Measurements from ENCODE around the gene AMY1B. TPM values are rescaled to one million over a fixed set of nuclear protein-coding genes. Genes with fewer than 3 reads are reported as not detected.
"Not testable (repeated sequence)": the region's sequence is repeated elsewhere in the genome, so short reads cannot be mapped to it uniquely, and the experiment has no call there.

The AMY1B gene
- not detected in 2 replicates for total RNA-seq (2021)
- not detected for Bru-seq, nascent RNA
- BruChase-seq, experiment 1, labeled RNA remaining after a 2-hour chase = not detected
- not detected for BruChase-seq, experiment 2, labeled RNA remaining after a 6-hour chase
- long read RNA-seq = 0 reads

DNA sequence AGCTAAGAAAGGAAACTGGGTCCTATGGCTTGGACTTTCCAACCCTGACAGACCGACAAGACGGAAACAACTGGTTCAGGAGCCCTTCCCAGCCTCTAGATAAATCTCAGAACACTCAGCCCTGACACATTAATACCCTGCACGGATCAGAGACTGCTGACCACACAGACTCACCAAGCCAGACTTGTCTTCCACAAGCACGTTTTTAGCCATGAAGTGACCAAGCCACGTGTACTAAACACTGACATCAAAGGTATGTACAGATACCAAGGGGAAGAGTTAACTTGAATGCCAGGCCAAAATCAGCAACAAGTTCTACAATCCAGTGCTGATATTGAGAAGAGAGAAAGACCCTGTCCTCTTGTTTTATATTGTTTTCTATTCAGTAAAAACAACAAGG, at the start of gene AMY1B:
Gene AMY1B (minus strand): TSS at position 101 of the 400 bp plus-strand sequence. CDS start 571 bp downstream, outside the sequence.
- H3K9me3 ChIP-seq (ENCODE audit: low read depth, low read length, poor library complexity, severe bottlenecking); H3K27me3 ChIP-seq (replicated peaks; ENCODE audit: insufficient read depth, low read depth, low read length, poor library complexity); intact Hi-C loops (cut with micrococcal nuclease; ENCODE audit: unreplicated experiment); H3K4me1 ChIP-seq (ENCODE audit: insufficient read depth, low read length, poor library complexity, severe bottlenecking); POLR2A ChIA-PET (ENCODE audit: low non-redundant PET); BruUV-seq (replicated peaks); CTCF ChIA-PET; H3K4me3 ChIP-seq (ENCODE audit: low read depth, low read length, poor library complexity, severe bottlenecking); H3K27ac ChIP-seq (ENCODE audit: low read depth, low read length, poor library complexity, severe bottlenecking); H3K36me3 ChIP-seq (ENCODE audit: insufficient read depth, low read length, poor library complexity, severe bottlenecking); DNase-seq (ENCODE audit: low spot score): not testable (repeated sequence)

DNA sequence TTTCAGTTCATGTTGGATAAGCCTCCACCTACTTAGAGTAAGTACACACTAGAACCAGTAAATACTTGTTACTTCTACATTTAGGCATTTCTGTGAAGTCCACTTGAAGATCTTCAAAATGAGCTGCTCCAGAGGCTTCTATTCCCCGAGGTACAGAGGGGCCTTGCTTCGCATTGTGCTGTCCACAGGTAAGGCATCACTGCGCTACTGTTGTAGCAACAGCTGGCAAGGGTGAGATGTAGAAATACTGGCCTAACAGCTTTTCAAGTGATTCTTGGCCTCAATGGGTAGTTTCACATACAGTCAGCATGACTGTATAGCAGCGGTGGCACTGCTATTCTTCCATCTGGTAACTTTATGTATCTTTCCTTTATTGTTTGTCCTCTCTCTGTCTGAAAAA, 49.0 kb upstream of the AMY1B start:
- not testable (repeated sequence) for H3K4me1 ChIP-seq (ENCODE audit: insufficient read depth, low read length, poor library complexity, severe bottlenecking)

DNA sequence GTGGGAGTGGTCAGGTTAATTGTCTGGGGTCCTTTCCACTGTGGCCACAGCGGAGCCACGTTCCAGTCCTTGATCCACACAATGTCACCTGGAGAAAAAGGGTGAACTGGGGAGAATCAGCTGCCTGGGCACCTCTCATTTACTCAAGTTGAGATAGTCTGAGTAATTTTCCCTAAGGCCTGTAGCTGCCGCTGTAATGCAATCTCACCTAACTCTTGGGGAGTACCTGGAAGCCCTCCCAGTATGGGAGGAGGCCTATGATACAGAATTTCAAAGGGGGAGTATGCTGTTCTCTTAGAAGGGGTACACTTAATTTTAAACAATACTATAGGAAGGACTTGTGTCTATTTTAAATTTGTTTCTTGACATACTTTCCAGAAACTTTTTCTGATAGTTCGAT, 48.4 kb upstream of the AMY1B start:
- H3K9me3 ChIP-seq (ENCODE audit: low read depth, low read length, poor library complexity, severe bottlenecking); H3K27me3 ChIP-seq (replicated peaks; ENCODE audit: insufficient read depth, low read depth, low read length, poor library complexity); H3K27ac ChIP-seq (ENCODE audit: low read depth, low read length, poor library complexity, severe bottlenecking); DNase-seq (ENCODE audit: low spot score); CTCF ChIA-PET; BruUV-seq (replicated peaks); H3K4me1 ChIP-seq (ENCODE audit: insufficient read depth, low read length, poor library complexity, severe bottlenecking); intact Hi-C loops (cut with micrococcal nuclease; ENCODE audit: unreplicated experiment); POLR2A ChIA-PET (ENCODE audit: low non-redundant PET); H3K36me3 ChIP-seq (ENCODE audit: insufficient read depth, low read length, poor library complexity, severe bottlenecking); H3K4me3 ChIP-seq (ENCODE audit: low read depth, low read length, poor library complexity, severe bottlenecking): not testable (repeated sequence)

More for the DNA sequence above, 49.0 kb upstream of the AMY1B start:
- DNase-seq (ENCODE audit: low spot score); BruUV-seq (replicated peaks); POLR2A ChIA-PET (ENCODE audit: low non-redundant PET); CTCF ChIA-PET; H3K27me3 ChIP-seq (replicated peaks; ENCODE audit: insufficient read depth, low read depth, low read length, poor library complexity); intact Hi-C loops (cut with micrococcal nuclease; ENCODE audit: unreplicated experiment); H3K4me3 ChIP-seq (ENCODE audit: low read depth, low read length, poor library complexity, severe bottlenecking); H3K27ac ChIP-seq (ENCODE audit: low read depth, low read length, poor library complexity, severe bottlenecking); H3K36me3 ChIP-seq (ENCODE audit: insufficient read depth, low read length, poor library complexity, severe bottlenecking); H3K9me3 ChIP-seq (ENCODE audit: low read depth, low read length, poor library complexity, severe bottlenecking): not testable (repeated sequence)

DNA sequence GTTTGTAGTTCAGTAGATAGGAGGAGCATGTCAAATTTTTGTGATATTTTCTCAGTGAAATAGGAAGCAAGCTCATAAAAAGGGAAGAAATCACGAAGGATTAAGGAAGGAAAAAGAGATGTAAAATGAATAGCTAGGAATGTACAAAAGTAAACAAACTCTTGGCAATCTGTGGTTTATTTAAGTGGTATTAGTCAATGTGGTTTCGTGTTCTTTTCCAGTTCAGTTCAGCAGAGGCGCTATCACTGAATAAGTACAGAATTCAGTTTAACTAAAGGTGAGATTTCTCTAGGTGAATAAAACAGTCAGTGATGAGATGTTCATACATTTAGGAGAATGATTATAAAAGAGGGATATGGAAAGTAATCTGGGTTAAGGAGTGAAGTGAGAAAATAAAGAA, 42.0 kb upstream of the AMY1B start:
- H3K27me3 ChIP-seq (replicated peaks; ENCODE audit: insufficient read depth, low read depth, low read length, poor library complexity); H3K9me3 ChIP-seq (ENCODE audit: low read depth, low read length, poor library complexity, severe bottlenecking); DNase-seq (ENCODE audit: low spot score); intact Hi-C loops (cut with micrococcal nuclease; ENCODE audit: unreplicated experiment); H3K36me3 ChIP-seq (ENCODE audit: insufficient read depth, low read length, poor library complexity, severe bottlenecking); POLR2A ChIA-PET (ENCODE audit: low non-redundant PET); BruUV-seq (replicated peaks); H3K27ac ChIP-seq (ENCODE audit: low read depth, low read length, poor library complexity, severe bottlenecking); CTCF ChIA-PET; H3K4me1 ChIP-seq (ENCODE audit: insufficient read depth, low read length, poor library complexity, severe bottlenecking); H3K4me3 ChIP-seq (ENCODE audit: low read depth, low read length, poor library complexity, severe bottlenecking): not testable (repeated sequence)

DNA sequence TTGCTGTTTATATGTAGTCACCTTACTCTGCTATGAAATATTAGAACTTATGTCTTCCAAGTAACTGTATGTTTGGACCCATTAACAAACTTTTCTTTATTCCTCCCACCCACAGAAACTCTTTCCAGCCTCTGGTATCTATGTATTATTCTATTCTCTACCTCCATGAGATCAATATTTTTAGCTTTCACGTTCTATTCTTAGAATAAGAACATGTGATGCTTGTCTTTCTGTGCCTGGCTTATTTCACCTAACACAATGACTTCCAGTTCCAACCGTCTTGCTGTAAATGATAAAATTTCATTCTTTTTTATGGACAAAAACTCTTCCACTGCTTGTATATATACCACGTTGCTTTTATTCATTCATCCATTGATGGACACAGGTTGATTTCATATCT, 39.3 kb upstream of the AMY1B start:
- BruUV-seq (replicated peaks); H3K27ac ChIP-seq (ENCODE audit: low read depth, low read length, poor library complexity, severe bottlenecking); H3K4me3 ChIP-seq (ENCODE audit: low read depth, low read length, poor library complexity, severe bottlenecking); H3K4me1 ChIP-seq (ENCODE audit: insufficient read depth, low read length, poor library complexity, severe bottlenecking); H3K36me3 ChIP-seq (ENCODE audit: insufficient read depth, low read length, poor library complexity, severe bottlenecking); DNase-seq (ENCODE audit: low spot score); H3K9me3 ChIP-seq (ENCODE audit: low read depth, low read length, poor library complexity, severe bottlenecking); POLR2A ChIA-PET (ENCODE audit: low non-redundant PET); intact Hi-C loops (cut with micrococcal nuclease; ENCODE audit: unreplicated experiment); H3K27me3 ChIP-seq (replicated peaks; ENCODE audit: insufficient read depth, low read depth, low read length, poor library complexity); CTCF ChIA-PET: not testable (repeated sequence)

DNA sequence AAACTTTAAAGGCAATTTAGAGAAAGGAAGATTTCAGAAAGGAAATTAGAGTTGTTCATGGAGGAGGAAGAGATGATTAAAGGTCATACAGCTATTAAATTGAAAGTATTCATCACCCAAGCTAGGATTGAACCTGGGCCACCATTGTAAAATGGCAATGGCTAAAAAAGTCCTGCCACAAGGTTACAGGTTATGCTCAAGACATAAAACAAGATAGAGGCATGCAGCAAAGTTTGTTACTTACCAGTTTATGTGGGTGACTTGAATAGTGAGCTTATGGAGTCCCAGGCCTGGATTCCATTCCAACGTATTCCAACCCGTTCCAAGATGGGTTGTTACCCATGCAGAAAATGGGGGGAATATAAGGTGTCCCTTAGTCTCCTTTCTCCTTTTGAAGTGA, 25.5 kb upstream of the AMY1B start:
- intact Hi-C loops (cut with micrococcal nuclease; ENCODE audit: unreplicated experiment); H3K36me3 ChIP-seq (ENCODE audit: insufficient read depth, low read length, poor library complexity, severe bottlenecking); DNase-seq (ENCODE audit: low spot score); H3K27ac ChIP-seq (ENCODE audit: low read depth, low read length, poor library complexity, severe bottlenecking); CTCF ChIA-PET; H3K4me1 ChIP-seq (ENCODE audit: insufficient read depth, low read length, poor library complexity, severe bottlenecking); H3K9me3 ChIP-seq (ENCODE audit: low read depth, low read length, poor library complexity, severe bottlenecking); BruUV-seq (replicated peaks); H3K4me3 ChIP-seq (ENCODE audit: low read depth, low read length, poor library complexity, severe bottlenecking); POLR2A ChIA-PET (ENCODE audit: low non-redundant PET); H3K27me3 ChIP-seq (replicated peaks; ENCODE audit: insufficient read depth, low read depth, low read length, poor library complexity): not testable (repeated sequence)

DNA sequence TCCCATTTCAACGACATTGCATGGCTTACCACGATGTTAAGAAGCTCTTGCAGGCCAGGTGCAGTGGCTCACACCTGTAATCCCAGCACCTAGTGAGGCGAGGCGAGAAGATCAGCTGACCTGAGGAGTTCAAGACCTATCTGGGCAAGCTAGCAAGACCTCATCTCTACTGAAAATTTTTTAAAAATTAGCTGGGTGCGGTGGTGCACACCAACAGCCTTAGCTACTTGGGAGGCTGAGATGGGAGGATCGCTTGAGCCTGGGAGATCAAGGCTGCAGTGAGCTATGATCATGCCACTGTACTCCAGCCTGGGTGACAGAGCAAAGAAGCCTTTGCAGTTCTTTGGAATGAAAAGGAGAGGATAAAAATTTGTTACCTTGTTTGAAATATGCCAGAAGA, 21.4 kb upstream of the AMY1B start:
- POLR2A ChIA-PET (ENCODE audit: low non-redundant PET); CTCF ChIA-PET: not testable (repeated sequence)

DNA sequence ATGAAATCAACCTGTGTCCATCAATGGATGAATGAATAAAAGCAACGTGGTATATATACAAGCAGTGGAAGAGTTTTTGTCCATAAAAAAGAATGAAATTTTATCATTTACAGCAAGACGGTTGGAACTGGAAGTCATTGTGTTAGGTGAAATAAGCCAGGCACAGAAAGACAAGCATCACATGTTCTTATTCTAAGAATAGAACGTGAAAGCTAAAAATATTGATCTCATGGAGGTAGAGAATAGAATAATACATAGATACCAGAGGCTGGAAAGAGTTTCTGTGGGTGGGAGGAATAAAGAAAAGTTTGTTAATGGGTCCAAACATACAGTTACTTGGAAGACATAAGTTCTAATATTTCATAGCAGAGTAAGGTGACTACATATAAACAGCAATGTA, 14.4 kb upstream of the AMY1B start:
- BruUV-seq (replicated peaks); CTCF ChIA-PET; intact Hi-C loops (cut with micrococcal nuclease; ENCODE audit: unreplicated experiment); DNase-seq (ENCODE audit: low spot score); H3K4me3 ChIP-seq (ENCODE audit: low read depth, low read length, poor library complexity, severe bottlenecking); H3K27me3 ChIP-seq (replicated peaks; ENCODE audit: insufficient read depth, low read depth, low read length, poor library complexity); H3K36me3 ChIP-seq (ENCODE audit: insufficient read depth, low read length, poor library complexity, severe bottlenecking); POLR2A ChIA-PET (ENCODE audit: low non-redundant PET); H3K27ac ChIP-seq (ENCODE audit: low read depth, low read length, poor library complexity, severe bottlenecking); H3K4me1 ChIP-seq (ENCODE audit: insufficient read depth, low read length, poor library complexity, severe bottlenecking); H3K9me3 ChIP-seq (ENCODE audit: low read depth, low read length, poor library complexity, severe bottlenecking): not testable (repeated sequence)

More for the DNA sequence above, 21.4 kb upstream of the AMY1B start:
- H3K4me3 ChIP-seq (ENCODE audit: low read depth, low read length, poor library complexity, severe bottlenecking); H3K27ac ChIP-seq (ENCODE audit: low read depth, low read length, poor library complexity, severe bottlenecking); DNase-seq (ENCODE audit: low spot score); H3K9me3 ChIP-seq (ENCODE audit: low read depth, low read length, poor library complexity, severe bottlenecking); intact Hi-C loops (cut with micrococcal nuclease; ENCODE audit: unreplicated experiment); H3K4me1 ChIP-seq (ENCODE audit: insufficient read depth, low read length, poor library complexity, severe bottlenecking); H3K36me3 ChIP-seq (ENCODE audit: insufficient read depth, low read length, poor library complexity, severe bottlenecking); H3K27me3 ChIP-seq (replicated peaks; ENCODE audit: insufficient read depth, low read depth, low read length, poor library complexity); BruUV-seq (replicated peaks): not testable (repeated sequence)
